ENCODE results near the gene ARHGAP26.

ARHGAP26 gene

DNA sequence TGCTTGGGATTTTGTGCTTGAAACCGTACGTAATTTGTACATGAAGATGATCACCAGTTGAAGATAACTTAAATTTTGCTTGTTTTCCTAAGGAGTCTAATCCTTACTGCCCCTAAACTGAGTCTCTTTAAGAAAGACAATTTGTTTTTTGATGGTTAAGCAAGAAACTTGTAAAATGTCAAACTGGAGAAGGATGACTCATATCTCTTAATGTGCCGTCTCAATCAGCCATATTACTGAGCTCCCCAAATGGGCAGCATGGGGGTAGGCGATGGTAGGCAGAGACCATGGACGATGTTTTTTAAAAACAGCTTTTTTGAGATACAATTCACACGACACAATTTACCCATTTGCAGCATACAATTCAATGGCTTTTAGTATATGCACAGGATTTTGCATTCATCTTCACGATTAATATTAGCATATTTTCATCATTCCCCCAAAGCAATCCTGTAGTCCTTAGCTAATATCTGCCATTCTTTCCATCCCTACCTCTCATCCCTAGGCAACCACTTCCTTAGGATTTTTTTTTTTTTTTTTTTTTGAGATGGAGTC is 14.3 kb downstream of the ARHGAP26 start:
- no peak for FAIRE-seq

DNA sequence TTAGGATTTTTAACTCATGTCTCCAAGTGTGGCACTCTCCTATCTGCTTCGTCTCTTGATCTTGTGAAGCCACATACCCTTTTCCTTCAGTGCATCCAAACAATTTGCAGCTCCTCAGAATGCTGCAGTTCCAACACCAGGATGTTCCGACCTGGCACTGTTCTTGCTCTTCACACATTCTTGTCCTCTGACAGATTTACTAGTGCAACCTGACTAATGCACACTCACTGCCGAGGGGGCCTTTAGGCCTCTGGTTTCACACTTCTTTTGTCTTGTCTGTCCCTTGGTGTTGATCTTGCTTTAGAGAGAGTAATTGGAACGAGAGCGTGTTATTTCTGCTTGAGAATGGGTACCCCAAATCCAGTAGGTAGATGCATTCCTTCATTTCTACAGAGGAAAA is 15.0 kb downstream of the ARHGAP26 start:
- no peak for FAIRE-seq

DNA sequence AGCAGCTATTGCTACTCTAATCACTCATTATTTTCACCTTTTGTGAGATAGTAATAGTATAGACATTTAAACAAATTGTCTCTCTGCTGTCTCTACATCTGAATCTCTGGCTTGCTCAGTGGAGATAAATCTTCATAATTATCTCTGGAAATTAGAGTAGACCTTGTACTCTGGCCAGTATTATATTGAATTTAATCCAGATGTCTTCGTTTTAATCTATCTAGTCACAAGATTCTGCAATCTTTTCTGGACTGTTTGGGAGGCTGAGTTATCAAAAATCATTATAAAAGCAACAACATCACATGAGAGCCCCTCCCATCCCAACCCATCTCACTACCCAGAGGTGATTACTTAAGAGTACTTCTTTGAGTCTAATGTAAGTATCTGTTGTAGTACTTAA is 19.0 kb downstream of the ARHGAP26 start:
- FAIRE-seq, result no peak

GRCh38 chr5:142792012-142792864 is 22.1 kb downstream of the ARHGAP26 start:
- FAIRE-seq, result no peak

- no peak for FAIRE-seq
These were observed 22.7 kb downstream of the ARHGAP26 start for GRCh38 chr5:142792865-142793232.

DNA sequence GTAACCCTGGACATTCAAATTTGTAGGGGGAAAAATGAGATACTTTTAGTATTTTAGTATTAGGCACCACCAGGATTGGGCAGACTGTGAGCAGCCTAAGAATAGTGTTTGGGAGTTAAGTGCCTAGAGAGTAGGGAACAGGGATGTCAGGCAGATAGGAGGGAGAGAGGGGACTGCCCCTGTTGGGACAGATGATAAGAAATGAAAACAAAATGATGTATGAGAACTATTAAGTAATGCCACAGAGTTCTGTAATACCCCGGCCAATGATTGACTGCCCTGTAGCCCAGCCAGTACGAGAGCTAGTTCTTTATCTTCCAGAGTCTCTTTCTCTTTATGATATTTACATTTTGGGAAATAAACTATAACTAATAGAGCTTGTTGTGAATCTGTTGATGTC is 24.4 kb downstream of the ARHGAP26 start:
- FAIRE-seq, result no peak

DNA sequence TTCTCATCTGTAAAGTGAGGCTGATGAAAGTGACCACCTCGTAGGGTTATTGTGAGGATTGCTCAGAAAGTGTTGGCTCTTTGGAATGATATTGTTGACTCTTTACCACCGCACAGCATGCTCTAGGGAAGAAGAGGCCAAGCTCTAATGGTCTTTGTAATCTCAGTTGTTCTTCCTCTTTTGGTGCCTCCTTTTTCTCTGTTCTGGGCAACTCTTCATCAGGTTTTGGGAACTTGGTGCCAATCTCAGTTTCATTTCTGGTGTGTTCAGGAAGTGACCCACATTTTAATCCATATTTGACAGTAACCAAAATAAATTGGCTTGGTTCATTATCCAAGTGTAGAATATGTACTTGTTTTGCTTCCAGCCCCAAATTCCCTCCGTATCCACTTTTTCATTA is 25.1 kb downstream of the ARHGAP26 start:
- FAIRE-seq, result no peak

GRCh38 chr5:142796492-142797109 is 26.4 kb downstream of the ARHGAP26 start:
- FAIRE-seq, result no peak

DNA sequence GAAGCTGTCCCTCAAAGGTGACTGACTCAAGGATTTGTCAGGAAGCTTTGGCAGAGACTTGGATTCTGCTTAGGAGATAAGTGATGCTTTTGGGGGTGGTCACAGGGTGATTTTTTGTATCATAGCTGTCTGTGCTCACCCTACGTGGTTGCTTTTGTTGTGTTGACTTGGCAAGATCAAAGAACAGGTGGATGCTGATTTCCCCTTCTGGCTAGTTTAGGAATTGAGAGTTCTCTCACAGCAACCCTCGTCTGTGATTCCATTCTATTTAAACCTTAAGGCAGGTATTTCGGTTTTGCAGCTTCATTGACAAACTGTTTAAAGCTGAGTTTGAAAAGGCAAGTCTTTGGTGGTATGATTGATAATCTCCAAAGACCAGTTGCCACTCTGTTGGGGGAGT is 27.2 kb downstream of the ARHGAP26 start:
- FAIRE-seq, result no peak

DNA sequence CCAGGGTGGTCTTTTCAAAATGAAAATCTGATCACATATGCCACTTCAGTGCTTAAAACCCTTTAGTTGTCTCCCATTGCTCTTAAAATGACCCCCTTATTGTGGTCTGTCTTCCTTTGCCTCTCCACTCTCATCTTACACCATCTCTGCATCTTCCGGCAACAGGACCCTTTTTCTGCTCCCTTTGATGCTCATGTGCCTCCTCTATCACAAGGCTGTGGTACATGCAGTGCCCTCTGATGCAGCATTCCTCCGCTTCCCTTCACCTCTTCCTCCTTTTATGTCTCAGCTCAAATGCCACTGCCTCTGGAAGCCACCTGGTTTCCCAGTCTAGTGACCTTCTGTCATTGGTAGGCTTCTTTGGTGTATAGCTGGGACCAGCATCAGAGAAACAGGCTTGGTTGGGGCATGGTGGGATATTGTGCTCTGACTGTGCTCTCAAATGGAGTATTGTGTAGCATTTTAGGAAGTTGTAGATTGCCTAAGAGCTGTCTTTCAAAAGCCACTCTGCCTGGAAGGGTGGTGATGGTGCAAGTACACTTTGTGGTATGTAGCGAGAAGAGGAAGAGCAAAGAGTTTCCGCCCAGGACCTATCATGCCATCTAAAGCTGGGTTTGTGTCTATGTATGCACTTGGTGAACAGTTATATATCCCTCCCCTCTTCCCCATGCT is 28.1 kb downstream of the ARHGAP26 start:
- FAIRE-seq, result no peak

GRCh38 chr5:142800776-142801494 is 30.8 kb downstream of the ARHGAP26 start:
- FAIRE-seq, result no peak

DNA sequence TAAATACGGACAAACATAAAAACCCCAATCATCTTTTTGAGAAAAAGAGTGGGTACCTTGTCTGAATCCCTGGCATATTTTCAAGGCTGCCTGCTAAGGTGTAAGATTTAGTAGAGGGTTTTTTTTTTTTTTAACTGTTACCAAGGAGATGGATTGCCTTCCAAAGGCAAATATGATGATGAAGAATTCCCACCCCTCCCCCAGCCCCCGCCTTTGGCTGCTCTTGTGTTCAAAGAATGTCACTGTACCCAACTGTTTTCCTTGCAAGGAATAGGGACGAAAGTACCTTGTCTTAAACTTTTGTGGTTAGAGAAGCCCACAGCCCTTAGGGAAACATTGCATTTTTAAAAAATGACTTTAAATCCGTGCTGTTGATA is 31.3 kb downstream of the ARHGAP26 start:
- FAIRE-seq, result no peak

DNA sequence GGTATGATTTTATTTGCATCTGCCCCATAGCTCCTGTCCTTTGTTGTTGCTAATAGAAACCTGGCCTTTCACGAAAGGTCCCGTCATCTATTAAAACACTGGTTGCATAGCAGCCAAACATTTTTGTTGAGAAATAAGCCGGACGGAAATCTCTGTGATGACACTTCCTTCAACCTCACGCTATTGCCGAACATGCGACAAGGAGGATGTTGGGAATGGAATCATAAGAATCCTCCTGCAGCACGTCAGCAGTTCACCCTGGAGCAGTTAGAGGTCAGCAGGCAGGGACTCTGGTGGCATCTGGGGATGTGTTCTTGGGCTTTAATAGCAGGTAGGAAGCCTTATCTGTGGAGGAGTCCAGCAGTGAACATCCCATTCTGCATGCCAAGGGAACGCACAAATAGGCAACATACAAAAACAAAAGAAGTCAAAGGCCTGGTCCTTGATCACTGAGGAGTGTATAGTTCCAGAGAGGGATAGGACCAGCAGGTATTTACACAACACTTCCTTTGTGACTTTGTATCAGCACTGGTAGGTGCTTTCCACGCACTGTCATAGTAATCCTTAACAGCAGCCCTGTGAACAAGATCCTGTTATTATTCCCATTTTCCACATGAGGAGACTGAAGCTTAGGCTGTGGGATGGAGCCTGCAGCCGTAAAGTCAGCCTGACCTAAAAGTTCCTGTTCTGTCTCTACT is 33.4 kb downstream of the ARHGAP26 start:
- FAIRE-seq, result no peak

DNA sequence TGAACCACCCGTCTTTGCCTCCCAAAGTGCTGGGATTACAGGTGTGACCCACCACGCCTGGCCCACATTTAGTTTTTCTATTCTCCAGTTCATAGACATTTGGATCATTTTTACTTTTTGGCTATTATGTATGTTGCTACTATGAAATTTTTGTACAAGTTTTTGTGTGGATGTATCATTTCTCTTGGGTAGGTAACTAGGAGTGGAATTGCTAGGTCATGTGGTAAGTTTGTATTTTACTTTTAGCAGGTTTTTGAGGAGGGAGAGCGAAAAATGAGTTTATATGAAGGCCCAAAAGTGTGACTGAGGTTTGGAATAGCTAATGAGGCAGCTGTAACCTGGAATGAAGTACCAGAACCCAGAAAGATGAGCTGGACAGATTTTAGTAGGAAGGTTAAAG is 35.2 kb downstream of the ARHGAP26 start:
- no peak for FAIRE-seq

GRCh38 chr5:142806841-142807267 is 36.7 kb downstream of the ARHGAP26 start:
- no peak for FAIRE-seq

DNA sequence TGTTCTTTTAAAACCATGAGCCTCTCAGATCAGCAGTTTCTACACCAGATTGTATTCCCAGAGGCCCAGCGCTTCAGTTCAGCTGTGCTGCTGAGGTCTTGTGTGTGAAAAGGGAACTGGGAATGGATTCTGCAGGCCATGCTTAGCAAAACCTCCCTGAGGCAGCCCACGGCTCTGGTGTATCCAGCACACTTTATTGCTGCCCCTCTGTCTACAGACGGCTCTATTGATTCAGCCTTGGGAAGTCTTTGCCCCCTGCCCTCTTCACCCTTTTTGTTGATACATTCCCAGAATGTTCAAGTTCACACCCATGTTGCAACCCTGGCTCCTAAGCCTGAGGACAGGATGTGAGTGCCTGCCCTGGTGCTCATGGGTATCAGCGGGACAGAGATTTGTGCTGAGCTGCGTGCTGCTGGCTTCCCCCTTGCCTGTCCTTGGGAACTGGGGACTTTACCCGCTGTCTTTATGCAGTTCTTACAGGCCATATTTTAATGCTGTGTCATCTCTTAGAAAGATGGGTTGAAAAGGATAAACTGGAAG is 37.3 kb downstream of the ARHGAP26 start:
- FAIRE-seq, result no peak

- FAIRE-seq, result no peak
These were observed 38.9 kb downstream of the ARHGAP26 start for GRCh38 chr5:142808878-142809598.

GRCh38 chr5:142810081-142810480 is 39.9 kb downstream of the ARHGAP26 start:
- no peak for FAIRE-seq

DNA sequence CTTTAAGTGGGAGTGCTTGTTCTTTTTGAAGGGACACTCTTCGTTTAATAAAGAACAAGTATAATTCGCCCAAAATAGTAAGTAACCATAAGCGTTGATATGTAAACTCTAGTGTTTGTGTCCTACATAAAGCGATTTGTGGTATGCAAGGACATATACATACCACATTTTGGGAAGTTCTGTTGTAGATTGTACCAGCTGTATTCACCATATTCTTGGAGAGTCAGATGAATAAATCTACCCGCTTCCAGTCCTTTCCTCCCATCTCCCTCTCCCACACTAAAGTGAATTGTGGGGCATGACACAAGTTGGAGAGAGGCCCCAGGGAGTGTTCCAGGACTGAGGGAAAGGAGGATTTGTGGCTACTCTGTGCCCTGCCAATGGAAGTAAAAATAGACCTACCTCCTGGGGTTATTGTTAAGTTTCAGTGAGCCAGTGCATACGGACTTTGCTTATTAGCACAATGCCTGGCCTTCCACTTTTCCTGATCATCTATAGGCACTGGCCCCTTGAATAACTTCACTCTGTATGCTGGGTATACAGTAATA is 40.6 kb downstream of the ARHGAP26 start:
- no peak for FAIRE-seq

- FAIRE-seq, result no peak
These were observed 41.8 kb downstream of the ARHGAP26 start for GRCh38 chr5:142811866-142812557.

All from colon (tissue), 2 donors.